B cell (primary cell): ENCODE data around the gene SF3B5. TPM values are rescaled to one million over a fixed set of nuclear protein-coding genes. Genes with fewer than 3 reads are reported as not detected.

Source experiments
- ATAC-seq: fragments of 200-7000 bp; cut with Tn5 transposase; one replicate; pipeline ENCODE4 v1.10.0; 2021; ENCODE audit warnings: low read depth, mild to moderate bottlenecking, moderate number of reproducible peaks, moderate library complexity
- CTCF ChIA-PET: fragments of 350-600 bp; sonication (Branson Sonifier 250); formaldehyde crosslinking; loops from one replicate; lab custom pipeline; 2021; ENCODE audit warnings: antibody characterized with exemption, inconsistent platforms; lab: Charles Lee
- POLR2A ChIA-PET: fragments of 350-600 bp; sonication (Branson Sonifier 250); formaldehyde crosslinking; loops from one replicate; lab custom pipeline; 2021; ENCODE audit warnings: antibody characterized with exemption; lab: Charles Lee
- DNase-seq: peaks from one replicate; pipeline ENCODE4 v3.0.0; 2013
- H2AFZ ChIP-seq: 2 replicates; pipeline ENCODE4 v1.6.1; 2012; ENCODE audit warnings: mild to moderate bottlenecking, low read depth, low read length; ENCODE audit not compliant: insufficient read depth, poor library complexity, severe bottlenecking
- H3K27ac ChIP-seq, 2 donors: 1 replicate in 1 of 2; 2 replicates in 1 of 2; pipeline ENCODE4 v1.5.1; 2012 to 2013; ENCODE audit warnings: low read length in 2 of 2, mild to moderate bottlenecking in 2 of 2, moderate library complexity in 1 of 2
- H3K27me3 ChIP-seq, 4 experiments: fragments of 200-600 bp in 1 of 4; sonication (generic) in 1 of 4; replicated peaks in 1 of 4; 1 replicate in 2 of 4; 2 replicates in 2 of 4; pipeline versions ENCODE4 v1.6.1 to v1.7.0; 2013 to 2016; ENCODE audit warnings: low read length in 3 of 4, mild to moderate bottlenecking in 2 of 4, mixed read lengths in 1 of 4, moderate library complexity in 1 of 4; ENCODE audit not compliant: insufficient read depth in 4 of 4, control insufficient read depth in 3 of 4; ENCODE audit errors: control extremely low read depth in 1 of 4
- H3K36me3 ChIP-seq, 2 experiments: replicated peaks in 1 of 2; 1 replicate in 1 of 2; 2 replicates in 1 of 2; pipeline versions ENCODE4 v1.6.1 to v1.7.1; 2013; ENCODE audit warnings: low read length in 1 of 2; ENCODE audit not compliant: insufficient read depth in 2 of 2, control insufficient read depth in 1 of 2; ENCODE audit errors: control extremely low read depth in 1 of 2, extremely low read depth in 1 of 2
- H3K4me1 ChIP-seq, 2 donors: fragments of 200-600 bp in 1 of 2; sonication (generic) in 1 of 2; 1 replicate in 1 of 2; 2 replicates in 1 of 2; pipeline versions ENCODE4 v1.5.1 to v1.6.1; 2013 to 2017; ENCODE audit warnings: low read length in 2 of 2; ENCODE audit not compliant: control insufficient read depth in 2 of 2, insufficient read depth in 2 of 2
- H3K4me2 ChIP-seq: replicated peaks from 2 replicates; pipeline ENCODE3; 2012; ENCODE audit warnings: mild to moderate bottlenecking, low read depth, low read length; ENCODE audit not compliant: poor library complexity, severe bottlenecking
- H3K4me3 ChIP-seq, 5 experiments: fragments of 200-600 bp in 1 of 5; sonication (generic) in 1 of 5; 1 replicate in 3 of 5; 2 replicates in 2 of 5; pipeline versions ENCODE4 v1.5.1 to v1.7.0; 2011 to 2016; ENCODE audit warnings: low read length in 4 of 5, mild to moderate bottlenecking in 4 of 5, low read depth in 2 of 5, control low read depth in 1 of 5, moderate library complexity in 1 of 5; ENCODE audit not compliant: insufficient read depth in 1 of 5; ENCODE audit errors: control extremely low read depth in 1 of 5, extremely low read depth in 1 of 5
- H3K79me2 ChIP-seq: fragments of 200-600 bp; sonication (generic); one replicate; pipeline ENCODE4 v1.6.0; 2016; ENCODE audit warnings: low read length; ENCODE audit not compliant: control insufficient read depth, insufficient read depth
- H3K9ac ChIP-seq: fragments of 200-600 bp; sonication (generic); 2 replicates; pipeline ENCODE4 v1.6.1; 2017; ENCODE audit warnings: mild to moderate bottlenecking, low read length, moderate library complexity
- H3K9me3 ChIP-seq, 3 donors: one replicate each; pipeline versions ENCODE4 v1.6.1 to v1.7.1; 2013; ENCODE audit warnings: low read length in 2 of 3; ENCODE audit not compliant: control insufficient read depth in 2 of 3, insufficient read depth in 1 of 3; ENCODE audit errors: control extremely low read depth in 1 of 3
- H4K20me1 ChIP-seq: 2 replicates; pipeline ENCODE4 v1.6.0; 2012; ENCODE audit warnings: mild to moderate bottlenecking, low read length; ENCODE audit not compliant: insufficient read depth, control insufficient read depth, poor library complexity, severe bottlenecking
- H3K27ac Mint-ChIP-seq: one replicate; pipeline ENCODE4 v1.8.0; 2021; ENCODE audit warnings: mixed read lengths
- H3K27me3 Mint-ChIP-seq: one replicate; pipeline ENCODE4 v1.8.0; 2021; ENCODE audit warnings: mixed read lengths
- H3K4me1 Mint-ChIP-seq: one replicate; pipeline ENCODE4 v1.8.0; 2021; ENCODE audit warnings: mixed read lengths
- H3K4me3 Mint-ChIP-seq: one replicate; pipeline ENCODE4 v1.8.0; 2021; ENCODE audit warnings: mixed read lengths
- H3K9me3 Mint-ChIP-seq: one replicate; pipeline ENCODE4 v1.8.0; 2022; ENCODE audit warnings: mixed read lengths; ENCODE audit not compliant: insufficient read depth
- EZH2 ChIP-seq: IDR thresholded peaks from 2 replicates; pipeline ENCODE4 v1.6.1; 2012; ENCODE audit warnings: borderline replicate concordance, low read depth, mild to moderate bottlenecking, moderate library complexity, low read length; ENCODE audit not compliant: insufficient read depth, poor library complexity, severe bottlenecking
- WGBS: methylation state at CpG from one replicate; pipeline ENCODE4 v1.1.5; 2013; ENCODE audit warnings: missing lambda C conversion rate; ENCODE audit not compliant: insufficient coverage; 5-methylcytosine and 5-hydroxymethylcytosine counted together
- intact Hi-C: fragments of 100-400 bp; cut with micrococcal nuclease; formaldehyde crosslinking; loops from one replicate; pipeline ENCODE4 v1.10.0; 2022
- polyA plus RNA-seq: library from polyadenylated mRNA; depleted of rRNA; stranded (reverse); fragments of >200 nt; gene quantifications from 2 replicates; pipeline ENCODE4 v1.2.3, GENCODE V29; 2012
- total RNA-seq, 2 donors: library from RNA; stranded (reverse); fragments of 120-200 nt in 1 of 2; gene quantifications; 1 replicate in 1 of 2; 2 replicates in 1 of 2; pipeline versions ENCODE4 v1.2.3 to v1.2.4, GENCODE V29; 2013 to 2022
- TF ChIP-seq, protein P1 (sequence below): fragments of 200-600 bp; IDR thresholded peaks from one replicate; pipeline ENCODE4 v1.8.0; 2022; ENCODE audit warnings: antibody characterized with exemption, mild to moderate bottlenecking

SF3B5 gene
- total and polyA plus RNA-seq, 2 donors (not counting 1 experiment from before 2014, with no cell fraction given): 111 to 360 TPM

DNA sequence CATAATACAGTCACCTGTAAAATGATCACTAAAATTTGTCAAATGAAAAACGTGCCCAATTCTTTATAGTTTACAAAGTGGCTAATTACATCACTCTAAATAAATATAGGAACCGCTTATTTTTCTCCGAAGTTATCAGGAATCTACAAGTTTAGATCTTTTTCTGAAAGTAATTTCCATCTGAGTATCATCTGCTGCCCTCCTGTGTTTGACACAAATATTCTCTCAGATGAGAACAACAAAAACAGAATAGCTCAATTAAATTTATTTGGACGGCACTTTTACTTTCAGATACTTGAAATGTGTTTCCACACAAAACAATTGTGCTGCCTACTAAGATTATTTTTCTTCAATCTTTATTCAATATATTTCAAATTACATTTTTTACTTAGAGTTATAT, 5.0 kb downstream of the SF3B5 start:
- no peaks in the 10 kb centered on the region for H3K27me3 ChIP-seq
- H3K27ac ChIP-seq: no peak overlapping the region
- H3K9me3 Mint-ChIP-seq: no peaks in the 10 kb centered on the region
- no peak overlapping the region for H2AFZ ChIP-seq
- ATAC-seq (no peak), DNase-seq (no peak)
- TF ChIP-seq, protein P1, sequence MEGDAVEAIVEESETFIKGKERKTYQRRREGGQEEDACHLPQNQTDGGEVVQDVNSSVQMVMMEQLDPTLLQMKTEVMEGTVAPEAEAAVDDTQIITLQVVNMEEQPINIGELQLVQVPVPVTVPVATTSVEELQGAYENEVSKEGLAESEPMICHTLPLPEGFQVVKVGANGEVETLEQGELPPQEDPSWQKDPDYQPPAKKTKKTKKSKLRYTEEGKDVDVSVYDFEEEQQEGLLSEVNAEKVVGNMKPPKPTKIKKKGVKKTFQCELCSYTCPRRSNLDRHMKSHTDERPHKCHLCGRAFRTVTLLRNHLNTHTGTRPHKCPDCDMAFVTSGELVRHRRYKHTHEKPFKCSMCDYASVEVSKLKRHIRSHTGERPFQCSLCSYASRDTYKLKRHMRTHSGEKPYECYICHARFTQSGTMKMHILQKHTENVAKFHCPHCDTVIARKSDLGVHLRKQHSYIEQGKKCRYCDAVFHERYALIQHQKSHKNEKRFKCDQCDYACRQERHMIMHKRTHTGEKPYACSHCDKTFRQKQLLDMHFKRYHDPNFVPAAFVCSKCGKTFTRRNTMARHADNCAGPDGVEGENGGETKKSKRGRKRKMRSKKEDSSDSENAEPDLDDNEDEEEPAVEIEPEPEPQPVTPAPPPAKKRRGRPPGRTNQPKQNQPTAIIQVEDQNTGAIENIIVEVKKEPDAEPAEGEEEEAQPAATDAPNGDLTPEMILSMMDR: peak; percentile 24
- TF ChIP-seq EZH2: no peak
- CTCF ChIA-PET: interaction anchor here (1.2 to 2.7 kb wide), 4 partner anchors 26 to 515 kb away, joined by 5 to 11 read pairs (median 6); no protein-coding TSS in a partner anchor
- no peak overlapping the region for H3K9ac ChIP-seq
- intact Hi-C loops: loop anchor here (10.0 kb wide), 2 partner anchors 516 to 1874 kb away; partner anchors contain the start of gene SHPRH
- H3K4me2 ChIP-seq: no peak overlapping the region
- H3K79me2 ChIP-seq: peaks cover 18% of the 10 kb centered on the region
- H3K4me1 Mint-ChIP-seq: peaks cover 25% of the 10 kb centered on the region
- no CpG with 5 or more reads among the region's 4 CpGs for WGBS
- H3K4me3 ChIP-seq: no peak overlapping the region
- no peak overlapping the region for H3K27ac Mint-ChIP-seq
- H3K4me1 ChIP-seq: peaks cover 19 to 22% of the 10 kb centered on the region in 2 donors
- H3K9me3 ChIP-seq: no peaks in the 10 kb centered on the region
- no peaks in the 10 kb centered on the region for H4K20me1 ChIP-seq
- no peak overlapping the region for H3K4me3 Mint-ChIP-seq
- POLR2A ChIA-PET: no interaction called here
- H3K36me3 ChIP-seq: peaks cover 1 to 3% of the 10 kb centered on the region in 2 experiments
- H3K27me3 Mint-ChIP-seq: no peaks in the 10 kb centered on the region

DNA sequence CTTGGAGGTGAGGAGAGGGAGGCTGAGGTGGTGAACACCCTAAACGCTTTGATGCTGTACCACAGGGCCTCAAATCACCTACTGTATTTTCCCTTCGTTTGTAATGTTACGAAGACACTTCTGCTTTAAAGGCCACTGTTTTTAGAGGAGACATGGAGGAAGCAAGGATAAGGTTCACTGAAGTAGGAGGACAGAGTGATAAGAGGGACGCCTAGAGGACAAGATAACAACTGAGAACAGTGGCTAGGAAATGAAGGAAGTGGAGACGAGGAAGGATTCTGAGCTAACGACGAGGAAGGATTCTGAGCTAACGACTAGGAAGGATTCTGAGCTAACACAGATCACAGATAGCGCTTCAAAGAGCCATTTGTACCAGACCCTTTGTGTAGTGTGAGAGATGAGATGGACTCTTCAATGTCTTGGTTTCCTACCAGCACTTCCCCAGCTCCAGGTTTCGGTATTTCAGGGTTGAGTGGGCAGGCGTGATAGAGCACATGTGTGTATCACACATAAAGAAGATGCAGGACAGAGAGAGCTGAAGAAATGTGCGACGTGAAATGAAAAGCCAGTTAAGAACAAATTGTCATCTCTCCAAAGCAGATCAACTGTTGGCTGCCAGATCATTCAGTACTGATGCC, 7.5 kb downstream of the SF3B5 start:
- CTCF ChIA-PET: interaction anchor here (0.5 to 1.2 kb wide), 3 partner anchors 23 to 250 kb away, joined by 3 to 5 read pairs (median 4); no protein-coding TSS in a partner anchor
- H2AFZ ChIP-seq: peak overlapping the region; percentile 13
- Mint-ChIP-seq H3K4me3 (no peak overlapping the region), H3K4me1 (peaks cover 9% of the 10 kb centered on the region), H3K9me3 (no peaks in the 10 kb centered on the region), H3K27ac (no peak overlapping the region), H3K27me3 (no peaks in the 10 kb centered on the region)
- peak overlapping the region; percentile 20 for H3K9ac ChIP-seq
- intact Hi-C loops: no loop called here
- H3K9me3 ChIP-seq: no peaks in the 10 kb centered on the region
- H4K20me1 ChIP-seq: no peaks in the 10 kb centered on the region
- no peak overlapping the region for H3K4me3 ChIP-seq
- H3K4me2 ChIP-seq: peak overlapping the region; percentile 37
- H3K27me3 ChIP-seq: no peaks in the 10 kb centered on the region
- POLR2A ChIA-PET: no interaction called here
- DNase-seq: no peak
- no peak for TF ChIP-seq EZH2
- H3K4me1 ChIP-seq: peaks cover 3 to 11% of the 10 kb centered on the region in 2 donors
- ATAC-seq: no peak
- peaks cover 1 to 3% of the 10 kb centered on the region in 2 experiments for H3K36me3 ChIP-seq
- no peaks in the 10 kb centered on the region for H3K79me2 ChIP-seq
- WGBS: 84% methylated on average over 7 of the region's 13 CpGs
- H3K27ac ChIP-seq: no peak overlapping the region
